HepG2 (cell line): Measurements from ENCODE around the gene CADM3. TPM values are rescaled to one million over a fixed set of nuclear protein-coding genes. Genes with fewer than 3 reads are reported as not detected.

Experiments used
- FOSL2 ChIP-seq: sonication (generic); formaldehyde crosslinking; IDR thresholded peaks from 2 replicates; pipeline ENCODE4 v1.4.0; 2020; ENCODE audit warnings: missing genetic modification reagents
- SYNCRIP ChIP-seq: fragments of 200-400 bp; formaldehyde crosslinking; IDR thresholded peaks from 2 replicates; pipeline ENCODE4 v1.6.1; 2018; ENCODE audit warnings: mild to moderate bottlenecking, low read depth, low read length; ENCODE audit not compliant: insufficient read depth
- ZNF724P ChIP-seq: sonication (generic); formaldehyde crosslinking; IDR thresholded peaks from 2 replicates; pipeline ENCODE4 v1.8.0; 2022; ENCODE audit warnings: missing genetic modification reagents, borderline replicate concordance
- polyA plus RNA-seq, 8 experiments: library from polyadenylated mRNA; depleted of rRNA in 3 of 8; stranded (reverse) in 7 of 8; unstranded in 1 of 8; fragments of >200 nt; fragmentation: Illumina TruSeq in 4 of 8; extraction: Trizol in 4 of 8; gene quantifications; 2 replicates each; pipeline versions ENCODE4 v1.2.1 to v1.2.3, GENCODE V29; 2011 to 2016; ENCODE audit warnings: low read depth in 4 of 8, missing spikeins in 1 of 8, mixed read lengths in 1 of 8; ENCODE audit not compliant: insufficient read depth in 1 of 8
- total RNA-seq, 5 experiments: library from RNA; depleted of rRNA; stranded (reverse); fragments of >200 nt; fragmentation: Illumina TruSeq; extraction: Trizol; gene quantifications; 2 replicates each; pipeline ENCODE4 v1.2.3, GENCODE V29; 2016; ENCODE audit warnings: low read depth in 1 of 5
- TF ChIP-seq, protein P1 (sequence below), 2 experiments: sonication (generic) in 1 of 2; formaldehyde crosslinking in 1 of 2; IDR thresholded peaks; 2 replicates each; pipeline versions ENCODE4 v1.4.0 to v1.6.1; 2016 to 2020; ENCODE audit warnings: borderline replicate concordance in 1 of 2, low read depth in 1 of 2, mild to moderate bottlenecking in 1 of 2, missing genetic modification reagents in 1 of 2
- TF ChIP-seq, protein P2 (sequence below): sonication (generic); formaldehyde crosslinking; IDR thresholded peaks from 2 replicates; pipeline ENCODE4 v1.4.0; 2020; ENCODE audit warnings: mild to moderate bottlenecking, missing genetic modification reagents
- TF ChIP-seq, protein P3 (sequence below): sonication (generic); formaldehyde crosslinking; conservative IDR thresholded peaks from 2 replicates; pipeline ENCODE4 v1.8.0; 2022; ENCODE audit warnings: low read depth, missing genetic modification reagents

CADM3 gene
- total and polyA plus RNA-seq, 2 of the 13 experiments (the other 11 are each of a cell fraction or from before 2014, with no cell fraction given) = not detected

DNA sequence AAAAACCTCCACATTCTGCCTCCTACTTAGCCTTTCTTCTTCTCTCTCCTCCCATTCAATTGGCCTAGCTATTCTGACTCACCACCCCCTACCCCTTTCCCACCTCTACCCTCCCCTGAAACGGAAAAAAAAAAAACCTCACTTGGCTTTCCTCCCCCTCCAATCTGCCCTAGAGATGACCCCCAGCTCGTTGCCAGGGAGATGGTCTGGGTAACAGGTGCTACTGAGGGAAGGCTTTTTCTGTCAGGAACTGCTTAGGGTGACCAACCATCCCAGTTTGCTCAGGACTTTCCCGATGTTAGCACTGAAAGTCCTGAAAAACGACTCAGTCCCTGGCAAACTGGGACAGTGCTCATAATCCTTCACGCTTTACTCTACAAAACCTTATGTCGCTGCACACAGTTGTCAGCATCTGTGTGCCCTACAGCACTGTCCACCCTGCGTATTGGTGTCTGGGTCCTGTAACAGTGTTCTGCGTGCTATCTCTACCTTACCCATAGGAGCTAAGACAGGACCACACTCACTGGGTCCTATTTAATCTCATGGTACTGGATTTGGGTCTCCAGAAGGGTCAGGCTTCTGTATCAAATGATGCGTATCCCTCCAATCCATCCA, 7.7 kb upstream of the CADM3 start (continued):
- TF ChIP-seq, protein P1, sequence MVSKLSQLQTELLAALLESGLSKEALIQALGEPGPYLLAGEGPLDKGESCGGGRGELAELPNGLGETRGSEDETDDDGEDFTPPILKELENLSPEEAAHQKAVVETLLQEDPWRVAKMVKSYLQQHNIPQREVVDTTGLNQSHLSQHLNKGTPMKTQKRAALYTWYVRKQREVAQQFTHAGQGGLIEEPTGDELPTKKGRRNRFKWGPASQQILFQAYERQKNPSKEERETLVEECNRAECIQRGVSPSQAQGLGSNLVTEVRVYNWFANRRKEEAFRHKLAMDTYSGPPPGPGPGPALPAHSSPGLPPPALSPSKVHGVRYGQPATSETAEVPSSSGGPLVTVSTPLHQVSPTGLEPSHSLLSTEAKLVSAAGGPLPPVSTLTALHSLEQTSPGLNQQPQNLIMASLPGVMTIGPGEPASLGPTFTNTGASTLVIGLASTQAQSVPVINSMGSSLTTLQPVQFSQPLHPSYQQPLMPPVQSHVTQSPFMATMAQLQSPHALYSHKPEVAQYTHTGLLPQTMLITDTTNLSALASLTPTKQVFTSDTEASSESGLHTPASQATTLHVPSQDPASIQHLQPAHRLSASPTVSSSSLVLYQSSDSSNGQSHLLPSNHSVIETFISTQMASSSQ (IDR thresholded peaks at IDR 0.05; ENCODE audit: low read depth) = no peak
- TF ChIP-seq, protein P1 (CRISPR knock-in tag; IDR thresholded peaks at IDR 0.05; ENCODE audit: borderline replicate concordance) = no peak
- TF ChIP-seq, protein P2, sequence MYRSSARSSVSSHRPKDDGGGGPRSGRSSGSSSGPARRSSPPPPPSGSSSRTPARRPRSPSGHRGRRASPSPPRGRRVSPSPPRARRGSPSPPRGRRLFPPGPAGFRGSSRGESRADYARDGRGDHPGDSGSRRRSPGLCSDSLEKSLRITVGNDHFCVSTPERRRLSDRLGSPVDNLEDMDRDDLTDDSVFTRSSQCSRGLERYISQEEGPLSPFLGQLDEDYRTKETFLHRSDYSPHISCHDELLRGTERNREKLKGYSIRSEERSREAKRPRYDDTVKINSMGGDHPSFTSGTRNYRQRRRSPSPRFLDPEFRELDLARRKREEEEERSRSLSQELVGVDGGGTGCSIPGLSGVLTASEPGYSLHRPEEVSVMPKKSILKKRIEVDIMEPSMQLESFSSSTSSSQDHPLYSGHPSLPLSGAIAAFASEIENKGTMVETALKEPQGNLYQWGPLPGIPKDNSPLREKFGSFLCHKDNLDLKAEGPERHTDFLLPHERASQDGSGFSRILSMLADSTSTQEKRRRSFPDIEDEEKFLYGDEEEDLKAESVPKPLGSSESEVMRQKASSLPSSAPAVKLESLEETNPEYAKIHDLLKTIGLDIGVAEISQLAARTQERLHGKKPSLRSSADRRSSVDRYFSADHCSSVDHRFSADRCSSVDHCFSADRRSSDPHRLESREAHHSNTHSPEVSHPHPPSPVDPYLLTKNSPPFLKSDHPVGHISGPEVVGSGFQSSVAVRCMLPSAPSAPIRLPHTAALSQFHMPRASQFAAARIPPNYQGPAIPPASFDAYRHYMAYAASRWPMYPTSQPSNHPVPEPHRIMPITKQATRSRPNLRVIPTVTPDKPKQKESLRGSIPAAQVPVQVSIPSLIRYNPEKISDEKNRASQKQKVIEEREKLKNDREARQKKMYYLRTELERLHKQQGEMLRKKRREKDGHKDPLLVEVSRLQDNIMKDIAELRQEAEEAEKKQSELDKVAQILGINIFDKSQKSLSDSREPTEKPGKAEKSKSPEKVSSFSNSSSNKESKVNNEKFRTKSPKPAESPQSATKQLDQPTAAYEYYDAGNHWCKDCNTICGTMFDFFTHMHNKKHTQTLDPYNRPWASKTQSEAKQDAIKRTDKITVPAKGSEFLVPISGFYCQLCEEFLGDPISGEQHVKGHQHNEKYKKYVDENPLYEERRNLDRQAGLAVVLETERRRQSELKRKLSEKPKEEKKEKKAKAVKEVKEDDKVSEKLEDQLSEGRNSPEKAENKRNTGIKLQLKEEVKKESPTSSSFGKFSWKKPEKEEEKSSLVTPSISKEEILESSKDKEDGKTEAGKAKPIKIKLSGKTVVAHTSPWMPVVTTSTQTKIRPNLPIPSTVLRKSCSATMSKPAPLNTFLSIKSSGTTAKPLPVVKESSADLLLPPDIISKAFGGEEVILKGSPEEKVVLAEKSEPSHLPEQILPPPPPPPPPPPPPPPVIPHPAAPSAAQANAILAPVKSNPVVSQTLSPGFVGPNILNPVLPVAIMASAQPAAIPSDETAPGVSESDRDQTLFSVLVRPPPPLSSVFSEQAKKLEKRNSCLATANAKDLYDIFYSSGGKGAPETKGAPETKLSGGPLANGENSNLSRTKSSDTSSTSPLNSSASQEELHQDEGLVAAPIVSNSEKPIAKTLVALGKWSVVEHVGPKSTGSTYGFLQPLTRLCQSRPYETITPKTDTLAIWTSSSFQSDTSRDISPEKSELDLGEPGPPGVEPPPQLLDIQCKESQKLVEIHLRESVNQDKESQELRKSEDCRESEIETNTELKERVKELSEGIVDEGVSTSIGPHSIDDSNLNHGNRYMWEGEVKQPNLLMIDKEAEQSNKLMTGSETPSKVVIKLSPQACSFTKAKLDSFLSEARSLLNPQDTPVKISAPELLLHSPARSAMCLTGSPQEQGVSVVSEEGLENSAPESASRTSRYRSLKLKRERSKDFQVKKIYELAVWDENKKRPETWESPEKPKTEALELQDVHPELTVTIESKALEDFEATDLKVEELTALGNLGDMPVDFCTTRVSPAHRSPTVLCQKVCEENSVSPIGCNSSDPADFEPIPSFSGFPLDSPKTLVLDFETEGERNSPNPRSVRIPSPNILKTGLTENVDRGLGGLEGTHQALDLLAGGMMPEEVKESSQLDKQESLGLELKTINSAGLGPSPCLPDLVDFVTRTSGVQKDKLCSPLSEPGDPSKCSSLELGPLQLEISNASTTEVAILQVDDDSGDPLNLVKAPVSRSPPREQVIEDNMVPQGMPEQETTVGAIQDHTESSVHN = no peak
- no peak for TF ChIP-seq SYNCRIP
- TF ChIP-seq, protein P3, sequence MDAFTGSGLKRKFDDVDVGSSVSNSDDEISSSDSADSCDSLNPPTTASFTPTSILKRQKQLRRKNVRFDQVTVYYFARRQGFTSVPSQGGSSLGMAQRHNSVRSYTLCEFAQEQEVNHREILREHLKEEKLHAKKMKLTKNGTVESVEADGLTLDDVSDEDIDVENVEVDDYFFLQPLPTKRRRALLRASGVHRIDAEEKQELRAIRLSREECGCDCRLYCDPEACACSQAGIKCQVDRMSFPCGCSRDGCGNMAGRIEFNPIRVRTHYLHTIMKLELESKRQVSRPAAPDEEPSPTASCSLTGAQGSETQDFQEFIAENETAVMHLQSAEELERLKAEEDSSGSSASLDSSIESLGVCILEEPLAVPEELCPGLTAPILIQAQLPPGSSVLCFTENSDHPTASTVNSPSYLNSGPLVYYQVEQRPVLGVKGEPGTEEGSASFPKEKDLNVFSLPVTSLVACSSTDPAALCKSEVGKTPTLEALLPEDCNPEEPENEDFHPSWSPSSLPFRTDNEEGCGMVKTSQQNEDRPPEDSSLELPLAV (CRISPR knock-in tag) = no peak
- no peak for TF ChIP-seq ZNF724P (CRISPR knock-in tag)
- no peak for TF ChIP-seq FOSL2 (CRISPR knock-in tag)
